Measurements from ENCODE around the gene PHACTR1.

DNA sequence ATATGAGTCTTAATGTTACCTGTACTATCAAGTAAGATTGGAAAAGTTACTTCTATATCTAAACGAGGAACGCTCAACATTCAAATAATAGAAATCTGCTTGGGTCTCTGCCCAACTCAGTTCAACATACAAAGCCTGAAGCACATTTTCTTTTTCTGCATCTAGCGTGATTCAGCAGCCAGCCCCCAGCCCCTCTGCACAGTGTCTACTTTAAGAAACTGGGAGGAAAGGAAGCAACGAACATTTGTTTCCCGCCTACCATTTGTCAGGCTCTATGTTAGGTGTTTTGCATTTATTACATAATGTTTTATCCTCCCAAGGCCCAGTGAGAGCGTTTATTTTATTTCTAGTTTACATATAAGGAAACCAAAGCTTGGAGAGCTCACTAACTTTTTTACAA, 17.3 kb downstream of the PHACTR1 start:
- TF ChIP-seq CTCF (IDR thresholded peaks at IDR 0.05; ENCODE audit: insufficient read depth, low read depth, low read length), result no peak
- no peak for TF ChIP-seq EZH2 (IDR thresholded peaks at IDR 0.05; ENCODE audit: insufficient read depth, low read length)

All from astrocyte (in vitro differentiated cells and primary cell).